NCI-H187 (cell line): ENCODE data around the gene SIRT3.
"Not testable (repeated sequence)": the region's sequence is repeated elsewhere in the genome, so short reads cannot be mapped to it uniquely, and the experiment has no call there.

Experiments used
- DNase-seq, 2 experiments: peaks; one replicate each; lab custom pipeline; 2025; lab: John Stamatoyannopoulos, UW

The SIRT3 gene

GRCh38 chr11:203056-203944, 32.8 kb downstream of the SIRT3 start:
- DNase-seq: no peak

GRCh38 chr11:202490-202889, 33.7 kb downstream of the SIRT3 start:
- DNase-seq: no peak

GRCh38 chr11:201966-202365, 34.2 kb downstream of the SIRT3 start:
- no peak for DNase-seq

GRCh38 chr11:200224-201003, 35.7 kb downstream of the SIRT3 start:
- no peak for DNase-seq

GRCh38 chr11:199782-200181, 36.4 kb downstream of the SIRT3 start:
- DNase-seq: no peak

- no peak for DNase-seq
Measured at GRCh38 chr11:199004-199581, 37.0 kb downstream of the SIRT3 start.

- DNase-seq: no peak
Measured at GRCh38 chr11:198236-198806, 37.8 kb downstream of the SIRT3 start.

- no peak for DNase-seq
Measured at GRCh38 chr11:197741-198235, 38.4 kb downstream of the SIRT3 start.

GRCh38 chr11:196786-197731, 39.1 kb downstream of the SIRT3 start:
- DNase-seq: no peak

GRCh38 chr11:193481-193880, 42.7 kb downstream of the SIRT3 start:
- not testable (repeated sequence) for DNase-seq

GRCh38 chr11:192674-193128, 43.4 kb downstream of the SIRT3 start, which contains the start of gene SCGB1C1:
TSS of gene SCGB1C1 (plus strand) at chr11:193078. CDS start at chr11:193100, 22 bp downstream.
- DNase-seq: not testable (repeated sequence)

GRCh38 chr11:191490-192478, 44.4 kb downstream of the SIRT3 start:
- not testable (repeated sequence) for DNase-seq

- DNase-seq: not testable (repeated sequence)
Measured at GRCh38 chr11:190546-190945, 45.6 kb downstream of the SIRT3 start.

GRCh38 chr11:189843-190311, 46.3 kb downstream of the SIRT3 start:
- not testable (repeated sequence) for DNase-seq

GRCh38 chr11:189200-189783, 46.9 kb downstream of the SIRT3 start:
- not testable (repeated sequence) for DNase-seq

- DNase-seq: not testable (repeated sequence)
Measured at GRCh38 chr11:180242-180641, 55.9 kb downstream of the SIRT3 start.
